HG03045 (cell line): Measurements from ENCODE around the gene PXMP4.

Experiments
- ATAC-seq: cut with Tn5 transposase; IDR thresholded peaks from one replicate; pipeline ENCODE4 v1.9.1; 2021; ENCODE audit warnings: mild to moderate bottlenecking, moderate library complexity; ENCODE audit not compliant: unreplicated experiment

Gene PXMP4

DNA sequence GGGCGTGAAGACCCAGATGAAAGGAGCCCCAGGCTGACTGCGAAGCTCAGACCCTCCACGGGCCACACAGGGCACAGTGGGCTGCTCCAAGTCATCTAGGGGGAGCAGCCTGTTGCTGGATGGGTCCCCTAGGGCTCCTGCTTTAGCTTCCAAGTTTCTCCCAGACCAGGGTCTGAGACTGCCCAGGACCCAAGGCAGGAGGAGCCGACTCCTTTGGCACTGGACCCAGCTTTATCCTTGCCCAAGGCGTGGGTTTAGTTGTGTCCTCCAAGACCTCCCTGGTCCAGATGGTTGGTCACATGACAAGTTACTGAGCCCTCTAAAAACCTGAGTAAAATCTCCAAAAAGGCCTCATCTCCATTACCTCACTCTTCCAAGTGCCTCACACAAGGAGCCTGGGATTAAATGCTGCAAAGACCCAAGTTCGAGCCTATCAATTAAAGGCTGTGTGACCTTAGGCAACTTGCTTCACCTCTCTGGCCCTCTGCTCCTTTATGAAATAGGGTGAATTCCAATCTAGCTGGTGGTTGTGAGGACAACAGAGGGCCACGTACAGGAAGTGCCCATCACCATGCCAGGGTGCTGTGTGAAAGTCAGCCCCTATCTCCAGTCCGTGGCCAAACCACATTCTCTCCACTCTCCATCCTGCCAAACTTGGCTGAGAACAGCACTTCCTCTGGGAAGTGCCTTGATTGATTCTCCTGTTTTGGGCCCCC lies 48.4 kb downstream of the PXMP4 start:
- ATAC-seq, result no peak

DNA sequence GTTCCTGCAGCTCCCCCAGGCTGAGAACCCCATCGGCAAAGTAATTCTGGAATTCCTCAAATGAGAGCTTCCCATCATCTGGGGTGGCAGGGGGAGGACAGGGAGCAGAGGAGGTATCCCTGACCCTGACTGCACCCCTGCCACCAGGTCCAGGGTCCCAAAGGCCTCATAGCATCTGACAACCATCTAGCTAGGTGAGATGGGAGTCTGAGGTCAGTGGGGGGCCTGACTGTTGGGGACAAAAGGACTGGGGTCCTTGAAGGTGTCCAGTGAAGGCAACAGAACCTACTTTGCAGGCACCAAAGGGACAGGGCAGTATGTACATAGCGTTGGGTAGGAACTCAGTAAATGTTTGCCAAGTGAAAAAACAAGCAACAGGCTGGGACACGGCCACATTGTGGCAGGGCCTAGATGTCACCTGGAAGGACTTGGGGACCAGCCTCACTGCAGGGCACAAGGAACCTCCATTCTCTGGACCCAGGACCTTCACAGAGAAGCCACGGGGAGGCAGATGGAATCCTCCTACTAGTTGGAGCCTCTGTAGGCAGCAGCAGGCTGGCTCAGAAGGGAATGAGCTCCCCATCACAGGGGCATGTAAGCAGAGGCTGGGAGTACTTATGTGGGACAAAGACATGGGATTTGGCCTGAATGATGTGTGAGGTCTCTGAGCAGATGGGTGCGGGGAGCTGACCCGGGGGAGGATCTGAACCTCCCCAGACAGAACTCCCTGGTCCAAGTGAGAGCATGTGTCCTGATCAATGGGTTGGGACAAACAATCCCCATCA lies 49.2 kb downstream of the PXMP4 start:
- ATAC-seq, result no peak

DNA sequence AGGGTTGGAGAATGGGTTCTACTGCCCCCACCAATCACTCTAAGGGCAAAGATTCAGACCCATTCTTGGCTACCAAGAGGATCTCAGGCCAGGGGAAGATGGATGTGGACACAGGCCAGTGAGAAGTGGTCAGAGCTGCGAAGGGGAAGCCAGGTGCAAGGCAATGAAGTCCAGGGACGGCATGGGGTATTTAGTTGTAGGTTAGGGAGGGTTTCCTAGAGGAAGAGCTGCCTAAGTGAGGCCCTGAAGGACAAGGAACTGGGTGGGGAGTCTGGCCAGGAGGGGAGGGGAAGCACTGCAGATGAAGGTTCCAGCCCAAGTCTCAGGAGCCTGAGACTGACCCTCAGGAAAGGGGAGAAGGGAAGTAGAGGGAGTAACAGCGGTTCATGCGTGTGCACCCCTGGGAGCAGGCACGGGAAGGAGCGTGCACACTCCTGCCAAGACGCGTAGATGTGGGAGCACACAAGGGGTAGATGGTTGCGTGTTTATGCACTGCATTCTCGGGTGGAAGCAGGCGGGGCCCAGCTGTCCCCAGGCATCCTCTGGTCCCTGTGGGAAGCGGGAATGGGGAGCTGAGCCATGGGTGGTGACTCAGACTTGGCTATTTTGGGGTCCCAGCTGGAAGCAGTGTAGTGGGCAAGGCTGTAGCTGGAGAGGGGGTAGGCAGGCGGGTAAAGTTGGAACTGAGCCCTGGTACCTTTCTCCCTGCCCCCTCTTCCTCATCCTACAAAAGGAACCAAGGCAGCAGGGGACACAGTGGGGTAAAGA lies 50.1 kb downstream of the PXMP4 start:
- ATAC-seq, result no peak

DNA sequence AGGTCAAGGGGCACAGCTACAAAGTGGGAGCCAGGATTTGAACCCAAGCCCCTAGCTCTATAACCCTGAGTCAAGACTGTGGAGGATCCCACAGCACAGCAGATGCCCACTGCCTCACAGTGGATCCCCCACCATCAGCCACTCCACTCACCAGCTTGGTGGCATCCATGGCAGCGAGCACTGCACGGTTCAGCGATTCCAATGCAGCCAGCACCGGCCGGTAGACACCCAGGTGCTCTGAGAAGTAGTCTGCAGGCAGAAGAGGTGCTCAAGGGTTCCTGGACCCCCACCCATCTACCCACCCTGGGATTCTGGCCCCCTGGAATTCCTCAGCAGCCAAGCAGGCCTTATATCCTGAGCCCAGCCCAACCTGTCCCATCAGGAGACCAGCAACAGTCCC lies 50.9 kb downstream of the PXMP4 start:
- ATAC-seq, result no peak

DNA sequence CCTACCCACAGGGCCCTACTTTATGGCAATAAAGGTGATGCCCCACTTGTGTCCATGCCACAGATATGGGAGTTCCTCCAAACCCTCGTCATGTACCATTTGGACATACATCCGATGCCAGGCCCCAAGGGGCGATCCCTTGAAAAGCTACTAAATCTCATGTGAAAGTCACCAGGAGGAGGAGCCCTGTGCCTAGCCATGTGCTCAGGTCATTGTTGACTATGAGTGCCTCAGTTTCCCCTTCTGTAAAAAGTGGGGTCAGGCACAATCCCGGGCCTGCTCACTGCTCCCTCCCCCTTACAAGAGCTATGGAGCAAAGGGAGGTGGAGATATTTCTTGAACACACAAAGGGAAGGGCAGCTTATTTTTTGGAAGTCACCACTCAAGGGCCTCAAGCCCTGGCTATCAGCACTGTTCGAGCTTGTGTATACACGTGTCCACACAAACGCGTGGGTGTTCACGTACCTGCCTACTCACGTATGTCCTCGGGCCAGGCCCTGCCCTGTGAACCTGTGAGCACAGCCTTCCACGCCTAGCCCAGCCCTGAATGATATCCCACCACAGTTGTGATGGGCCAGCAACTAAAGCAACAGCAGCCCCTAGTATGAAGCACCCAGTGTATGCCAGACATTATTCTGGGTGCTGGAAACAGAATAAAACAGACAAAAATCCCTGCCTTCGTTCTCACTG lies 51.5 kb downstream of the PXMP4 start:
- ATAC-seq, result no peak

DNA sequence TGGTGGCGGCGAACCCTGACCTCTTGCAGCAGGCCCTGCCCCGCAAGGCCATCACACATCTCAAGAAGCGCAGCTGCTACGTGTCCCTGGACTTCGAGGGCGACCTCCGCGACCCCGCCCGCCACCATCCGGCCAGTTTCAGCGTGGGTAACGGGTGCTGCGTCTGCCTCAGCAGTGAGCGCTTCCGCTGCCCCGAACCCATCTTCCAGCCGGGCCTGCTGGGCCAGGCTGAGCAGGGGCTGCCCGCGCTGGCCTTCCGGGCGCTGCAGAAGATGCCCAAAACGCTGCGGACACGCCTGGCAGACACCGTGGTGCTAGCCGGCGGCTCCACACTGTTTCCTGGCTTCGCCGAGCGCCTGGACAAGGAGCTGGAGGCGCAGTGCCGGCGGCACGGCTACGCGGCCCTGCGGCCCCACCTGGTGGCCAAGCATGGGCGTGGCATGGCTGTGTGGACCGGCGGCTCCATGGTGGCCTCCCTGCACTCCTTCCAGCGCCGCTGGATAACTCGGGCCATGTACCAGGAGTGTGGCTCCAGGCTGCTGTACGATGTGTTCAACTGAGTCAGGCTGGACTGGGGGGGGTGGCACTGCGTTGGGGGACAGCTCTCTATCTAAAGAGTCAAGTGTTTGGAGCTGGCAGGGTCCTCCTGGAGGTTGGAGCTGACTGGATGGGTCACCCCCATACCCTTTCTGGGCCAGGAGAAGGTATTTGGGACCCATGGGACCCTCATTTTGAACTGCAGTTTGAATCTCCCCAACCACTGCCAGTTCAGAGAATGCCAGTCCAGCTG lies 52.2 kb downstream of the PXMP4 start:
- ATAC-seq, result peak; percentile 41

DNA sequence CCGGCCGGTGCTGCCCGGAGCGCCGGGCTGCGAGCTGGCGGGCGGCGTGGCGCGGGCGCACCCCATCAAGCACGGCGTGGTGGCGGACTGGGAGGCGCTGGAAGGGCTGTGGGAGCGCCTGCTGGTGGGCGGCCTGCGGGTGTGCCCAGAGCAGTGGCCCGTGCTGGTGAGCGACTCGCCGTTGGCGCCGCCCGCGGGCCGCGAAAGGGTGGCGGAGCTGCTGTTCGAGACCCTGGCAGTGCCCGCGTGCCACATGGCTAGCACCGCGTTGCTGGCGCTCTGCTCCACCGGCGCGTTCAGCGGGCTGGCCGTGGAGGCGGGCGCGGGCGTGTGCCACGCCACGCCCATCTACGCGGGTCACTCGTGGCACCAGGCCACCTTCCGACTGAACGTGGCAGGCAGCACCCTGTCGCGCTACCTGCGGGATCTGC lies 52.9 kb downstream of the PXMP4 start:
- ATAC-seq, result peak; percentile 16

DNA sequence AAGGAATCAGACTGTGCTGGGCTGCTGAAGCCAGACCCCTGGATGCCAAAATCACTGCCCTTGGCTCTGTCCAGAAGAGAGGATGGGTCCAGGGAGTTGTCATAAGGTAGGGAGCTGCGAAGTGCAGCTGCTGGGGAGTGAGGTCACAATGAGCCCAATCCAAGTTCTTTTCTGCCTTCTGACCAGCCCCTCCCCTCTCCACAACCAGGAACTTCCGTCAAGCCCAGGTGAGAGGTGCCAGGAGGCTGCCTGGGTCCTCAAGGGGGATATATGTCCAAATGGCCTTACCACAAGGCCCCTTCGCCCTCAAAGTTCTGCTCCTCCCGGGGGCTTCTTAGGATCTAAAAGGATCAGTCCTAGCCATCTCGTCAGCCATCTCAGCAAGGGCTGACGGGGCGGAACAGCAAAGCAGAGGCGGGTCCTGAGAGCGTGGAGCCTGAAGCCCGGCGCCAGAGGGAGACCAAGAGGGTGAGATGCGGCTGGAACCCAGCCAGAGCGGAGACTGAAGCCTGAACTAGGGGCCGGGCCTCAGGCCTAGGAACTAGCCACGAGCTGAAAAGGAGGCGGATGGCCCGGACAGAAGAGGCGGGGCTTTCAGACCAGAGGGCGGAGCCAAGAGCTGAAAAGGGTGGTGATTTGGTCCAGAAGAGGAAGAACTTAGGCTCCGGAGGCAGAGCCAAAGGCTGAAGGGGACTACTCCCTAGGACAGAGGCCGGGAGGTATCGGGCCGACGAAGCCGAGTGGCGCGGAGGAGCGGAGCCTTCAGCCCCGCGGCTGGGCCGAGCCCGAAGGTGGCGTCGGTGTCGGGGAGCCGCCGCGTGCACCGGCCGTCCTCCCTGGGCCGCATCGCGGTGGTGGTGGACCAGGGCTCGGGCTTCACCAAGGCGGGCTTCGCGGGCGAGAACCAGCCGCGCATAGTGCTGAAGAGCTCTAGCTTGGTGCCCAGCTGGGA lies 53.5 kb downstream of the PXMP4 start, which contains the start of gene ACTL10:
Gene ACTL10 (plus strand): TSS at position 651 of the 952 bp plus-strand sequence. CDS start 555 bp downstream, outside the sequence.
- ATAC-seq, result peak; percentile 63

DNA sequence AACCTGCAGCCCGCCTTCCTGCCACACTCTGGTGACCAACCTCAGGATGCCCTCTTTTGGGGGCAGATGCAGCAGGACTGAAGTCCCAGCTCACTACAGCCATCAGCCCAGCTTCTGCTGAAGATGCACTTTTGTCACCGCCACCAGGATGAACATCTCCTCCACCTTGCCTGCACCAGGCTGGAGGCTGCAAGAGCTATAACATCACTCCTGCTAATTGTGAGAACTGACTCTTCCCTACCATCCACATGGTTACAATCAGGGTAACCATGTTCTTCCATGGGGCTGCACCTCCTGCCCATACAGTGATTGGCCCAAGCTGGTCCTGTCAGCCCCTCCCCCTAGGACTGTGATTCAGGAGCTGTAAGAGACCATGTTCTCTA lies 55.4 kb downstream of the PXMP4 start:
- no peak for ATAC-seq

DNA sequence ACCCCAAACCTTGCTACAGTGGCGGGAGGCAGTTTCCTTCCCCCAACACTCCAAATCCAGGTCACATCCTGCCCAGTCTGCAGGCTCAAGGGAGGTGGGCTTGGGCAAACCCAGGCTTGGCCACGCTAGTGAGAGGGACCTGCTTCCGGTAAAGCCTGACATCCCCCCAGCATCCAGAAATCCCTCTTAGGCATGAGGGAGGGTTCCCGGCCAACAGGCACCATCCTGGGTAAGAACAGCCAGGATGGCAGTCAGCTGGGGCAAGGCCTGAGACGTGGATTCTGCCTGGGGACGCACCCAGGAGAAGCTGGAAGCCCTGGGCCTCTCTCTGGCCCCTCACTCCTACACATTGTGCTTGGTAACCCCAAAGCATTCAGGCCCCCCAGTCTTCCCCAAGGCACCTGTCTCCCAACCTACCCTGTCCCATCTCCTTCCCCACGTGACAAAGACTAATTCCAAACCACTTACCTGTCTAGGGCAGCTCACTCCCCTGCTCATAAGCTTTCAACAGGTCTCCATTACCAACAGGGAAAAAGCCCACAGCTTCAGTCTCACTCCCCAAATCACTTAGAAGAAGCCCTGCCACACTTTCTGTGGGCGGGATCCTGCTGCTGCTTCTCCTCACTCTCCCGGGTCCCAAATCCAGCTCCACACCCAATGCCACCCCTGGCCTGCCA lies 55.9 kb downstream of the PXMP4 start:
- ATAC-seq, result no peak

DNA sequence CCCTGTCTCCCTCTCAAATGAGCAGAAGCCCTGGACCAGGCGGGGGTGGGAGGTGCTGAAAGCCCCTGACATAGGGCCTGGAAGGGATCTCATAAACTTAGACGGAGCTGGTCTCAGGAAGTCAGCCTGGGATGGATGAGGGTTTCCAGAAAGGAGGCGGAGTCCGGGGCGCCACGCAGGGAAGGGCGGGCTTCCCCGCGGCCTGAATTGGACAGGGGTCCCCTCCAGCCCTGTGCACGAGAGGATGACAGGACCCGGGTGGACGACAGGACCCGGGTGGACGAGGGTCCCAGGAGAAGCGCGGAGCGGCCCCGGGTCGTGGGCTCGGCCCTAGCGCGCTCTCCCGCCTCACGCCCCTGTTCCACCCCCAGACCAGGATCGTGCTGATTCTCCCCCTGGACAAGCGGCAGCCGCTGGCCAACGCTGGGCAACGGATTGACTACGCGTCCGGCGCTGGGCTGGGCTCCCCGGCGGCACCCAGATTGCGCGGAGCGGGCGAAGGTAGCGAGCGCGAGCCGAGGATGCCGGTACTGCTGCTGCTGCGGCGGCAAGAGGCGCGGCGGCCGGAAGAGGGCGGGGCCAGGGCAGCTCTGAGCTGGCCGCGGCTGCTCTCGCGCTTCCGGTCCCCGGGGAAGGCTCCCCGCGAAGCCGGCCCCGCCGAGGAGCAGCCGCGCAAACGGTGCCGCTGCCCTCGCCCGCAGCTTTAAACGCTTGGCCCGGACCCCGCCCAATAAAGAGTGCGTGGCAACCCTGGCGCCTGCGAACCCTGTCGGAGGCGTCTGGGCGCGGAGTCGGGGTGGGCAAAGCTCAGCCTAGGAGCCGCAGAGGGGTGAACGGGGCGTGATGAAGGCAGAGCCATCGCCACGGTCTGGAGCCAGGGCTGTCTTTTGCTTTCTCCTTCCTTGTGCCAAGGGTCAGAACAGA lies 56.7 kb downstream of the PXMP4 start:
- ATAC-seq, result peak; percentile 30

DNA sequence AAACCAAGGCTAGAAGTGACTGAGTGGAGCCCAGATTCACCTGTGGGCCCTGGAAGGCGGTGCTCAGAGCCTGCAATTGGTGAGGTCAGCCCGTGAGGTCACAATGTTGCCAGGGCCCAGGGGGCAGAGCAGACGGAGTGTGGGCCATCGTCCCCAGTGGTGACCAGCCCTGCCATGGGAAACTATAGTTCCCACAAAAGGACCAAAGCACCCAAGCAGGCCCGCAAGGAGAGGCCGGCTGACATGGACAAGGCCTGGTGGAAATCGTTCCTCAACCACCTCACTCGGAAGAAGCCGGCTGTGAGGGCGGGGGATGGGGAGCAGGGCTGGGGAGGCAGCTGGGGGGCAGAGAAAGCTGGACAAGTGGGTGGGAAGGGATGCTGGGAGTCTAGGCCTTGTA lies 57.9 kb downstream of the PXMP4 start, which contains the start of gene C20orf144:
Gene C20orf144 (plus strand): TSS at position 156 of the 400 bp plus-strand sequence. CDS start 19 bp downstream, at position 175.
- ATAC-seq, result no peak

DNA sequence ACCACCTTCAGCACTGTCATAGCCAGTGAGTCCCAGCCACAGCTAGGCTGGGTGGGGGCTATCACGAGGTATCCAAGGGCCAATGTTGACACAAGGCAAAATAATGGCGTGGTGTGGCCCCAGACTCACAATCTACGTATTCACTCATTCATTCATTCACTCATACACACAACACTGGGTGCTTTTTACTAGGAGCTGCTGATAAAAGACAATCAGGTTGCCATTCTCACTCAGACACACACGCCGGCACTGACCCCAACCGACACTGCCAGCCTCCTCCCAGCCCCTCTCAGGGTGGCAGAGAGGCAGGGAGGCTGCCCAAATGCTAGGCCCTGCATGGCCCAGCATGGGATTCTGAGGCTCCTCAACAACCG lies 59.4 kb downstream of the PXMP4 start:
- ATAC-seq, result no peak

DNA sequence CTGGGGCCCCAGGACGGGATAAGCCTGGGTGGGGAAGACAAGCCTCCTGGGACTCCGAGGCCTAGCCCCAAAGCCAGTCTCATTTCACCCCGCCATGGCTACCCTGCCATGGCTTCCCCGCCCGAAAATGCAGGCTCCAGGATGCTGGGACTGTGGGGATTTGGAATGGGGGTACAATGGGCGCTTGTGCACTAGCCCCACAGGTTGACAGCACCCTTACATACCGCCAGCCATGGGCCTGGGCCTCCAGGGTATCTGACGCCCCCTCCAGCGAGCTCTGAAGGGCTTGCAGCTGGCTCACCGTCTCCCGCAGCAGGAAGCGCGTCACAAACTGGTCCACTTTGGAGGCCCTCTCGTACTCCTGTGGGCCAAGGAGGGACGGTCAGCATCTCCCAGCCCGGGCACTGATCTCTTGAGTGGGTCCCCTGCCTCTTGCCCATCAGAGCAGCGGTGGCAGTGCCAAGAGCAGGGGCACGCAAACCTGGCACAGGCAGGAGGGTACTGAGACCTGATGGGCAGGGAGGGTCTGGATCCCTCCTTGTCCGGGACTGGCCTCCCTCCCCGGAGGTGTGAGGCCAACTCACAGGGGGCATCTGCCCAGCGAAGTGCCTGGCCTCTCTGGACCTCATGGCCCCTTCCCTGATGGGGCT lies 60.0 kb downstream of the PXMP4 start:
- no peak for ATAC-seq

DNA sequence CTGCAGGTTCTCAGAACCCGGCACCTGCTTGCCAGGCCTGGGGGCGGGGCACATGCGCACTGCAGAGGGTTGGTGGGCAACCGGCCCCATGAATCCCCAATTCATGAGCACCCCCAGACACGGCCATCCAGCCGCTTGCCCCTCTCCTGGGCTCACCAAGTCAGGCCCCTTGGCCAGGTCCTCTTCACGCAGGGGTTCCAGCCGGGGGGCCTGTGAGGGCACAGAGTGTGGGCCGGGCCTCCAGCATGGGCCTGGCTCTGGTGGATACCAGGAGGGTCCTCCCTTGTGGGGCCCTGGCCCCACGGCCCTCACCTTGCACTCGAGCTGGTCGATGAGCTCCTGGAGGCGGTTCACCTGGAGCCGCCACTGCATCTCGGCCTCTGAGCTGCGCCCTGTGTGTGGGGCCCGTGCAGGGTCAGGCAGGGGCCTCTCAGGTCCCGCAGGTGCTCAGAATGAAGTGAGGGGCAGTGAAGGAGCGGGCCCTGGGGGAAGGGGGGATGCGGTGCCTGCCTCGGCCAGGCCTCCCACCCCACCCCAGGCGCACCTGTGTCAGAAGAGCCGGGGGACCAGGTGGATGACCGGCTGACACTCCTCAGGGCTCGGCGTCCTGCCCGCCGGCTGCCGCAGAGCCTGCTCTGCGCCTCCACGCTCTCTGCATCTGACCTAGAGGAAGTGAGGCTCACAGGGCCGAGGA lies 60.6 kb downstream of the PXMP4 start:
- ATAC-seq, result no peak

DNA sequence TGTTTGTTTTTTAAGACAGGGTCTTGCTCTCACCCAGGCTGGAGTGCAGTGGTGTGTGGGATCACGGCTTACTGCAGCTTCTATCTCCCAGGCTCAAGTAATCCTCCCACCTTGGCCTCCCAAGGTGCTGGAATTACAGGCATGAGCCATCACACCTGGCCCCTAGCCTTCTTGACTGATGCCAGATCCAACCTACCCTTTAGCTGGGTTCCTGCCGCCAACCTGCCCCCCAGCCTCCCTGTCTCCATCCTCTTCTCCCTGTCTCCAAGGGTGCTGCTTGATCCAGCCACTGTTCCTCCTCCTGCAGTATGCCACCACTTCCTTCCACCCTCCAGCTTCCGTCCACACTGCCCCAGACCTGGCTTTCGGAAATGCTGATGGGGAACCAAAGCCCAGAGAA lies 61.2 kb downstream of the PXMP4 start:
- ATAC-seq, result no peak
